GM21576 (cell line): ENCODE data around the gene PLBD2.

Source experiments
- ATAC-seq: cut with Tn5 transposase; IDR thresholded peaks from one replicate; pipeline ENCODE4 v1.9.1; 2021; ENCODE audit warnings: mild to moderate bottlenecking, moderate library complexity; ENCODE audit not compliant: unreplicated experiment

The PLBD2 gene

GRCh38 chr12:113414519-113415038 lies 56.2 kb downstream of the PLBD2 start:
- ATAC-seq: no peak

GRCh38 chr12:113416091-113416754 lies 57.8 kb downstream of the PLBD2 start:
- no peak for ATAC-seq

GRCh38 chr12:113418213-113418879 lies 60.0 kb downstream of the PLBD2 start:
- ATAC-seq: no peak

GRCh38 chr12:113420996-113421595 lies 62.7 kb downstream of the PLBD2 start:
- ATAC-seq: no peak

- peak; percentile 83 for ATAC-seq
These were observed 63.9 kb downstream of the PLBD2 start, which contains the start of gene SDSL for GRCh38 chr12:113422030-113422885. TSS of gene SDSL (plus strand) at chr12:113422380. CDS start at chr12:113427983, 5,603 bp downstream.

GRCh38 chr12:113422886-113423669 lies 64.7 kb downstream of the PLBD2 start:
- no peak for ATAC-seq

- ATAC-seq: no peak
These were observed 66.1 kb downstream of the PLBD2 start for GRCh38 chr12:113424456-113424855.

- no peak for ATAC-seq
These were observed 66.8 kb downstream of the PLBD2 start for GRCh38 chr12:113424915-113425823.

GRCh38 chr12:113425960-113426453 lies 67.6 kb downstream of the PLBD2 start:
- ATAC-seq: no peak

GRCh38 chr12:113427882-113428281 lies 69.5 kb downstream of the PLBD2 start:
- ATAC-seq: no peak

- no peak for ATAC-seq
These were observed 70.1 kb downstream of the PLBD2 start for GRCh38 chr12:113428482-113428881.

- no peak for ATAC-seq
These were observed 74.6 kb downstream of the PLBD2 start for GRCh38 chr12:113432986-113433385.

- no peak for ATAC-seq
These were observed 77.0 kb downstream of the PLBD2 start for GRCh38 chr12:113435367-113435766.

GRCh38 chr12:113436586-113436985 lies 78.2 kb downstream of the PLBD2 start:
- no peak for ATAC-seq

GRCh38 chr12:113436993-113437728 lies 78.8 kb downstream of the PLBD2 start:
- no peak for ATAC-seq

GRCh38 chr12:113437729-113438100 lies 79.3 kb downstream of the PLBD2 start:
- ATAC-seq: no peak

GRCh38 chr12:113438523-113439300 lies 80.3 kb downstream of the PLBD2 start:
- no peak for ATAC-seq

GRCh38 chr12:113439301-113439597 lies 80.9 kb downstream of the PLBD2 start:
- no peak for ATAC-seq
